ENCODE data around the gene ZFP3. TPM values are rescaled to one million over a fixed set of nuclear protein-coding genes. Genes with fewer than 3 reads are reported as not detected.
"Not testable (repeated sequence)": the region's sequence is repeated elsewhere in the genome, so short reads cannot be mapped to it uniquely, and the experiment has no call there.

Gene ZFP3
- total RNA-seq, 1 donor from 2014 or later = 0.98 TPM

GRCh38 chr17:5123343-5124124 lies 45.3 kb downstream of the ZFP3 start:
- Mint-ChIP-seq H3K4me3 (ENCODE audit: low read depth) (peak overlapping the region; percentile 53), H3K9me3 (ENCODE audit: low read depth) (peaks cover 2% of the 10 kb centered on the region), H3K27ac (peak overlapping the region; percentile 42), H3K4me1 (ENCODE audit: low read depth) (peaks cover 6% of the 10 kb centered on the region), H3K27me3 (peaks cover 18% of the 10 kb centered on the region), H3K36me3 (ENCODE audit: insufficient read depth) (peaks cover 1% of the 10 kb centered on the region)
- TF ChIP-seq CTCF (IDR thresholded peaks at IDR 0.05; ENCODE audit: unreplicated experiment) = no peak
- DNase-seq (ENCODE audit: low spot score, unreplicated experiment) = peak; percentile 12

- Mint-ChIP-seq H3K4me3 (ENCODE audit: low read depth) (peak overlapping the region; percentile 35), H3K27me3 (peaks cover 18% of the 10 kb centered on the region)
- H3K9me3 Mint-ChIP-seq (ENCODE audit: low read depth); H3K27ac Mint-ChIP-seq; DNase-seq (ENCODE audit: low spot score, unreplicated experiment); H3K36me3 Mint-ChIP-seq (ENCODE audit: insufficient read depth); H3K4me1 Mint-ChIP-seq (ENCODE audit: low read depth): not testable (repeated sequence)
These were observed 46.0 kb downstream of the ZFP3 start for GRCh38 chr17:5124125-5124760.

- H3K36me3 Mint-ChIP-seq (ENCODE audit: insufficient read depth); H3K9me3 Mint-ChIP-seq (ENCODE audit: low read depth); H3K4me1 Mint-ChIP-seq (ENCODE audit: low read depth); H3K27ac Mint-ChIP-seq; H3K4me3 Mint-ChIP-seq (ENCODE audit: low read depth); DNase-seq (ENCODE audit: low spot score, unreplicated experiment): not testable (repeated sequence)
- H3K27me3 Mint-ChIP-seq = peaks cover 18% of the 10 kb centered on the region
These were observed 46.6 kb downstream of the ZFP3 start for GRCh38 chr17:5124896-5125295.

GRCh38 chr17:5126719-5127488 lies 48.6 kb downstream of the ZFP3 start:
- H3K27me3 Mint-ChIP-seq = peaks cover 18% of the 10 kb centered on the region
- peaks cover 1% of the 10 kb centered on the region for H3K36me3 Mint-ChIP-seq (ENCODE audit: insufficient read depth)
- no peaks in the 10 kb centered on the region for H3K9me3 Mint-ChIP-seq (ENCODE audit: low read depth)
- TF ChIP-seq CTCF (IDR thresholded peaks at IDR 0.05; ENCODE audit: unreplicated experiment) = no peak
- H3K4me3 Mint-ChIP-seq (ENCODE audit: low read depth) = no peak overlapping the region
- no peak overlapping the region for H3K27ac Mint-ChIP-seq
- peaks cover 2% of the 10 kb centered on the region for H3K4me1 Mint-ChIP-seq (ENCODE audit: low read depth)
- DNase-seq (ENCODE audit: low spot score, unreplicated experiment) = no peak

- Mint-ChIP-seq H3K27ac (no peak overlapping the region), H3K4me1 (ENCODE audit: low read depth) (no peaks in the 10 kb centered on the region), H3K36me3 (ENCODE audit: insufficient read depth) (no peaks in the 10 kb centered on the region), H3K4me3 (ENCODE audit: low read depth) (no peak overlapping the region), H3K9me3 (ENCODE audit: low read depth) (no peaks in the 10 kb centered on the region), H3K27me3 (peaks cover 21% of the 10 kb centered on the region)
- DNase-seq (ENCODE audit: low spot score, unreplicated experiment) = no peak
- TF ChIP-seq CTCF (IDR thresholded peaks at IDR 0.05; ENCODE audit: unreplicated experiment) = no peak
These were observed 49.6 kb downstream of the ZFP3 start for GRCh38 chr17:5127910-5128309.

- DNase-seq (ENCODE audit: low spot score, unreplicated experiment); H3K36me3 Mint-ChIP-seq (ENCODE audit: insufficient read depth); H3K9me3 Mint-ChIP-seq (ENCODE audit: low read depth); H3K4me1 Mint-ChIP-seq (ENCODE audit: low read depth); H3K27ac Mint-ChIP-seq; H3K4me3 Mint-ChIP-seq (ENCODE audit: low read depth): not testable (repeated sequence)
- H3K27me3 Mint-ChIP-seq = peaks cover 21% of the 10 kb centered on the region
These were observed 50.1 kb downstream of the ZFP3 start for GRCh38 chr17:5128387-5128786.

Data from progenitor cell of endocrine pancreas (in vitro differentiated cells).